GM04503 (cell line): ENCODE data around the gene ENTPD1.
"Not testable (repeated sequence)": the region's sequence is repeated elsewhere in the genome, so short reads cannot be mapped to it uniquely, and the experiment has no call there.

Experiments
- DNase-seq: peaks from one replicate; pipeline ENCODE4 v3.0.0-alpha.2; 2012; ENCODE audit warnings: low read depth

Gene ENTPD1

DNA sequence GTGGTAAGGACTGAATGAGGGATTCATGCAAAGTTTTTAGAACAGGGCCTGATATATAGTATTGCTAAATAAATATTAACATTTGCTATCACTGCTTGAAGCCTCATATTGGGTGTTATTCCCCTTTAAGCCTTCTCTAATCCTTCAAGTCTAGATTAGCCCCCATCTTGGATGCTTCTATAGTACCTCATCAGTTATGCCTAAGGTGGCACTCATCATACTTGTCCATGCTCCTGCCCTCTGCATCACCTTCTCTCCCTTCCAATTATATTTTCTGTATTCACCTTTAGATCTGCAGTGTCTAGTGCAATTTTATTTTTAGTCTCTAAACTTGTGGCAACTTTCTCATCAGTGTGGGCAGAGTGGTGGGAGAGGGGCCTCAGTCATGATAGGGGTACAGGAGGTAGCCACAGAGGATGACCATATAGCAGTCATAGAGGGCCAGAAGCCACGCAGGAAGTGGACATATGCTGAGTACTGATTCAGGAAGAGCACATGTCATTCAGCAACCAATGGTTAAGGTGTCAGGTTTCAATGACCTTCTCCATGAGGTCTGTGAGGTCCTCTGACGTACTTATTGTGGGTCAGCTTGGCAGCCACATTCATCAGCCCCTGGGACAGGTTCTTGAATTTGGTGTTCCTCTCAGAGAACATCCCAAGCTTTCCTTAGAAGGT, 2.5 kb downstream of the ENTPD1 start:
- no peak for DNase-seq

DNA sequence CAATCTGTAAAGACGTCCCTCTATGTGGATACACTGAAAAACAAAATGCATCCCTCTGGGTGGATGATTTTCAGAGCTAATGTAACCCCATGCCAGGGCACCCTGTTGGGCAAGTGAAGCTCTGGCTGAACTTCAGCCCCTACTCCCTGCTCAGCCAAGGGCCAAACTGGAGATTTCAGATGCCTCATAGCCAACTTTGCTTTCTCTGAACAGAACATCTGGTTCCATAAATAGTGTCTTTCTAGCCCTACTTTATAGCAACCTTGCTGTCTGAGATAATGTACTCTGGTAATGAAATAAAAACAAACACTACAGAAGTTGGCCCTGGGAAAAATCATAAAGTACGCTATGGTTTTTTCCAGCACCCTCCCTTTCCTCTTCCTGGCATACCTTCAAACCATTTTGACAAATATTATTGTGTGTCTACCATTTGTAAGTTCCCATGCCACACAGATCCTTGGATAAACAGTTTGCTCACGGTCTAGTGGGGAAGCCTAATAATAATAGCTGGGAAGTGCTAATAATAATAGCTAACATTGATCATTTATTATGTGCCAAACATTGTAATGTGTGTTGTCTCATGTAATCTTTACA, 3.4 kb downstream of the ENTPD1 start:
- no peak for DNase-seq

DNA sequence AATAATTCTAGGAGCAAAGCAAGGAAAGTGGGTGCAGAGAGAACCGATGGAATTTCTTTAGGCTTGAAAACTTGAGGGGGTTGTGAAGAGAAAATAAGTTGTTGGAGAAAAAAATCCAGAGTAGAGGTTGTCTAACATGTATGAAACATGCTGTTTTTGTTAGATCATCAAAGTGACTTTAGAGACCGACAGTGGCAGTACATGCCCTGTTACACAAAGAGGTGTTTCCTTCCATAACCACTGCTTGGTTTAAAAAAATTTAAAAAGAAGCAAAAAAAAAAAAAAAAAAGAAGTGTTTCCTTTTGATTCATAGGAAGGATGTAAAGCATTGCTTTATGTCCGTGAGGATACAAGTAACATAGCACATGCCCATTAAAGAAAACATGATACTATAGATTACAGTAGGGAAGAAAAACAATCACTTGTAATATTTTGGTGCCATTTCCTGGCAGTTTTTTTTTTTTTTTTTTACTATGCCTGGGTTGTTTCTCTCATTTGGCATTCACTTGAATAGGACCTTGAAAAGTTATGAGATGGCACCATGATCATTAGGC, 6.1 kb downstream of the ENTPD1 start:
- DNase-seq = no peak

DNA sequence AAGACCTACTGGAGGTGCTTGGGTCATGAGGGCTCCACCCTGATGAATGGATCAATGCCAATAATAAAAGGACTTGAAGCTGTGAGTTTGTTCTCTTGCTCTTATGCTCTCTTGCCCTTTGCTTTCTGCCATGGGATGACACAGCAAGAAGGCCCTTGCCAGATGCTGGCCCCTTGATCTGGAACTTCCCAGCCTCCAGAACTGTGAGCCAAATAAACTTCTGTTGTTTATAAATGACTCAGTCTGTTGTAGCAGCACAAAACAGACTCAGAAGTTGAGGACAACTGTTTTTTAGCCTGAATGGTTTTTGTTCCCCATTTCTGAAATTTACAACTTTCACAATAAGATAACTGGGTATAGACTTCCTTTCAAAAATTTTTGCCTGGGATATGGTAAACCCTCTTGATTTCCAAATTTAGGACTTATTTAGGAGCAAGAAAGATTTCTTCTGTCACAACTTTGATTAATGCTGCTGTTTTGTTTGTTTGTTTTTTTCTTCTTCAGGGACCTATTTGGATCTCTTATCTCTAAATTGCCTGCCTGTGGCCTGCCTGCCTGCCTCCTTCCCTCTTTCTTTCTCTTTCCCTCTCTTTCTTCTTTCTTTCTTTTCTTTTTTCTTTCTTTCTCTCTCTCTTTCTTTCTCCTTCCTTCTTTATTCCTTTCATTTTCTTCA, 12.1 kb downstream of the ENTPD1 start:
- DNase-seq = no peak

DNA sequence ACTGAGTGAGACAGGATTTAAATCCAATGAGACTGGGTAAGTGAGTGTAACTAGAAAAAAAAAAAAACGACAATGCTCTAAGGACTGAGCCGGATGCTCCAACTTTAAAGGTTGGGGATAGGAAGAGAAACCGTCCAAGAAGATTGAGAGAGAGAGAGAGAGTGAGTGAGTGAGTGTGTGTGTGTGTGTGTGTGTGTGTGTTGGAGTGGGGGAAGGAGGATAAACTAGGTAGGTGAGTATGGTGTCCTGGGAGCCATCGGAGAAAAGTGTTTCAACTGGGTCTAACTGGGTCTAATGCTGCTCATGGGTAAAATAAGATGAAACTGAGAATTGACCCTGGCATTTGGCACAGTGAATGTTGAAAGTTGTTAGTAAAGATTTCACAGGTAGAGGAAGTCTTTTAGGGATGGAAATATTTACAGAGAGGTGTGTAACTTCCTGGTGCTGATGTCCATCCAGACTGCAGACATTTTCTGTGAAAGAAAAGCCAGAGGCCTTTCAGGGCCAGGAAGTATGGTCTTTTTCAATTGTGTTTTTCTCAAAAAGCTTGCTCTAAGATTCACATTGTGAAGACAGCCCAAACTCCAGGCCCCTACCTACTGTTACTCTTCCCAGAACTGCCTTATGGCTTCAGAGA, 14.2 kb downstream of the ENTPD1 start:
- no peak for DNase-seq

DNA sequence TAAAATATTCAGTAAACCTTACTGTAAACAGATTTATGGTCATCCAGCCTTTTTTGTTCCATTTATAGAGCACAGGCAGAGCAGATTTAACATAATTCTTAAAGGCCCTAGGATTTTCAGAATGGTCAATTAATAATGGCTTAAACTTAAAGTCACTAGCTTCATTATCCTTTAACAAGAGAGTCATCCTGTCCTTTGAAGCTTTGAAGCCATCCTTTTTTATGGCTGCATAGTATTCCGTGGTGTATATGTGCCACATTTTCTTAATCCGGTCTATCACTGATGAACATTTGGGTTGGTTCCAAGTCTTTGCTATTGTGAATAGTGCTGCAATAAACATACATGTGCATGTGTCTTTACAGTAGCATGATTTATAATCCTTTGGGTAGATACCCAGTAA, 17.5 kb downstream of the ENTPD1 start:
- DNase-seq = not testable (repeated sequence)

DNA sequence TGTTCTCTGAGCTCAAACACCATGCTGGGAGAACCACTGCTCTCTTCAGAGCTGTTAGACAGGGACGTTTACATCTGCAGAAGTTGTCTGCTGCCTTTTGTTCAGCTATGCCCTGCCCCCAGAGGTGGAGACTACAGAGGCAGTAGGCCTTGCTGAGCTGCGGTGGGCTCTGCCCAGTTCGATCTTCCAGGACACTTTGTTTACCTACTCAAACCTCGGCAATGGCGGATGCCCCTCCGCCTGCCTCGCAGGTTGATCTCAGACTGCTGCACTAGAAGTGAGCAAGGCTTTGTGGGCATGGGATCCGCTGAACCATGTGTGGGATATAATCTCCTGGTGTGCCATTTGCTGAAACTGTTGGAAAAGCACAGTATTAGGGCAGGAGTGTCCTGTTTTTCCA, 21.7 kb downstream of the ENTPD1 start:
- DNase-seq = not testable (repeated sequence)

DNA sequence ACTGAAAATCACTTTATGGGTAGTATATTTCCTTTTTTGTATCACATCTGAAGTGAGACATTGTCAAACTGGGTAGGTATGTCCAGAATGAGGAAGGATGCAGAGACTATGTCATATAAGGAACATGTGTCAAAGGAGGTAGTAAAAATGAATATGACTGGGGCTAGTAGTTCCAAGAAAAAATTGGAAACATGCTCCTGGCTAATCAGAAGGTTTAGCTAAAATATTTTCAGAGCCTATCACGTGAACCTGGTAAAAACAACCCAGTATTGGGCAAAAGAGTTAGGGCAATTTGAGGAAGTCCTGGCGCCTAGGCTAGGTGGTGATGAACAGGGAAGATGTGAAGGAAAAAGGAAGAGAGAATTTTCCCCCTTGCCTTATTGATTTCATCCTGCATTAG, 26.4 kb downstream of the ENTPD1 start:
- DNase-seq = no peak

DNA sequence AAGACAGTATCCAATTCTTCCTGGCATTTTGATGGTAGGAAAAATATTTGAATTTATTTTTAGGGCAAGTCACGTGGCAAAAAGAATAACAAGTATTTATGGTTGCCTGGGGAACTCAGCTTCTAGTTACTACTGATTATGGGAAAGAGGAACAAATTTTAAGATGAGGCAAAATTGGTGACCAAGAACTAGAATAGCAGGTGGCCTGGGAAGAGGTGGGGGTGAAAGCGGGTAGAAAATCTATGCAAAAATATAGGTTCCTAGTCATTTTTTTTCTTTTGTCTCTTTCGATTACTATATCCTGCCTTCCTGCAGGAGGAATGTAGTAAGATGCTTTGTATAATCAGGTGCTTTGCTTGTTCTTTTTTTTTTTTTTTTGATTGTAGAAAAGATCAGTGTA, 27.8 kb downstream of the ENTPD1 start:
- DNase-seq = no peak

DNA sequence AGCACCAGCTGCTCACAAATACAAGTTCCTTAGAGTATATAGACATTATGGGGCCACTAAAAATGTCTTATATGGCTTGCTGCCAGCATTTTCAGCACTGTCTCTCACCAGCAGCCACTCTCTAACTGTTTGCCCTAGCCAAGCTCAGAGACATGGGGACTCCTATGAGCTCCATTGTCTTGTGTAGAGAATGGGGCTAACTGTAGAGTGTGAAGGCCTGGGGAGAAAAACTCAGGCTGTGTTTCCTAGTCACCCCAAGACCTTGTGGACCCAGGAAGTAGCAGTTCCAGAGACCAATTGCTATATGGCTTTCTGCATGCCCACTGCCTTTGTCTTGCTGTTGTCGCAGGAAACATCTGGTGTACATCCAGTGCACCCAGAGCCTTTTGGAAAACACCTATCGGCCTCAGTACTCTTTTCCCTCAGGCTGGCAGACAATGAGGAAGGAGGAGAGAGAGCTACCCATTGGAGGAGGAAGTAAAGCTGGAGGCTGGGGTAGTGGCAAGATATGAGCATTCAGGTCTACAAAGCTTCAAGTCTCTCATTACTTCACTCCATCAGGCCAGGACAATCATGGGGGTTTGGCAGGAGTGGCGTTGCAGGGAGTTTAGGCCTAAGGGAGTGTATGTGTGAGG, 28.4 kb downstream of the ENTPD1 start:
- no peak for DNase-seq

DNA sequence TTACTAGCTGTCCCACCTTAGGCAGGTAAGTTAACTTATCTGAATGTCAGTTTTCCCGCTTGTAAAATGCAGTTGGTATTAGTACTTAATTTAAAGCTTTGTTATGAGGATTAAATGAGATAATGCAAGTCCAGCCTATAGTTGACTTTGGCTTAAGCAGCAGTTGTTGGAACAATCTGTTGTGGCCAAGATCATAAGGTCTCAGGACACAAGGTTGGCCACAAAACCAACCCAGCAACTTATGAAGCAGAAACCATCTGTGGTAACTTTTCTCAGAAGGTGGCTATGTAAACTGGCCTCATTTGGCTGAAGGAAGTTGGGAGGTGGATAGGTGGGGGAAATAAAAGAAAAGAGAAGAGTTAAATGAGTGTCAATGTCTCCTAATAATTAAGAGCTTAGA, 29.4 kb downstream of the ENTPD1 start:
- DNase-seq = no peak

DNA sequence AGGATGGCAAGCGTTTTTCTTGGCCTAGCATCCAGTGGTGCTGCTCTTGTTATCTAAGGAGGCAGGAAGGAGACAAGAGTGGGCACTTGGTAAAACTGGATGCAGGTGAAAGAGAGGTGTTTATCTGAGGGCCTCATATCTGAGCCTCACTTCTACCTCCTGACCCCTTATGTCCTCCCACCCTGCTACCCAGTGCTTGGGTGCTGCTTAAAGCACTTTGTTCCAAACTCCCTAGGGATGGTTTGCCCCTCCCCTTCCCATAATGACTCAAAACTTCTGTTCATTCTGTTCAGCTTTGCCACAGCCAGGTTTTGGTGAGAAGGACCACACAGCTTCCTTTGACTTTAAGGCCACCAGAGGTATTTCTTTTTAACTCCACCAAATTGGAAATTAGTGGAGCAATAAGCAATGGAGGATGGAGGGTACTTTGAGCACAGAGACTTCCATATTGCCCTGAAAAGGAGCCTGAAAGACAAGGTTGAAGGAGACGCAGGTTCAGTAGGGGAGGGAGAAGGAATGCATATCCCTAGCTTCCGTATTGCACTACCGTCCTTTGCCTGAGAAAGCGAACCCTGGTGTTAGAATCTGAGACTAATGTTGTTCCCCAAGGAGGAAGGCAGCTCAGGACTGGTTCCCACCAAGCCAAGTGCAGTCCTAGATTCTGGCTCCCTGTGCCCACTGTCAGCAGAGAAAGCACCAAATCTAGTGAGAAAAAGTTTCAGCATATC, 30.1 kb downstream of the ENTPD1 start:
- no peak for DNase-seq

DNA sequence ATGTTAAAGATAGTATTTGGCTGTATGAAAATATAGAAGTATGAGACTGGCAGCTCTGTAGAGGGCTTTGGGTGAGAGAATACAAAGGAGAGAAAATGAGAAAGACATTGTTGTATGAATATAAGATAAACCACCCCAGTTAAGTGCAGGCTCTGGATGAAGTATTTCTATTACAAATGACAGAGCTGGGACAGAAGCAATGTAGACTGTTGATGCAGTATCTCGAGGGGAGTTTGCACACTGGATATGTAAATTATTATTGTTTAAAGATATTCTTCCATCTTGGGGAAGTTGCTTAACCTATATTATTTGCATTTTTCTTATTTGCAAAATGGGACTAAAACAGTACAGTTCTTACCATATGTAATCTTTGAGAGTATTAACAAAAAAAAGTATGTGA, 31.5 kb downstream of the ENTPD1 start:
- DNase-seq = no peak

DNA sequence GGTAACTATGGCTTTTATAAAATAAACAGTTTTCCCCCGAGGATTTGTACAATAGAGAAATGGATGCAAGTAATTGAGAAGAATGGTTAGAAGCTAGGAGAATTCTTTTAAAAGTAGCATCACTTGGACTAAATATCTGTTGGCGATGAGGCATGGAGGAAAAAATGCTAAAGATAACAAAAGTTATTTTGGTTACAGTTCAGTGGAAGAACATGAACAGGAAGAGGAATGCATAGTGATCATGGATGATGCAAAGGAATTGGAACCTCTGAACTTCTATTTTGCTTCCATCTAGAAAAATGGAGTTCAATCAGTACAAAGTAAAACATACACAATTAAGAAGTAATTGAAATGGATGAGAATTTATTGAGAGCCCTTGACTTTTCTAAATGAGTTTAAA, 32.9 kb downstream of the ENTPD1 start:
- peak; percentile 28 for DNase-seq

DNA sequence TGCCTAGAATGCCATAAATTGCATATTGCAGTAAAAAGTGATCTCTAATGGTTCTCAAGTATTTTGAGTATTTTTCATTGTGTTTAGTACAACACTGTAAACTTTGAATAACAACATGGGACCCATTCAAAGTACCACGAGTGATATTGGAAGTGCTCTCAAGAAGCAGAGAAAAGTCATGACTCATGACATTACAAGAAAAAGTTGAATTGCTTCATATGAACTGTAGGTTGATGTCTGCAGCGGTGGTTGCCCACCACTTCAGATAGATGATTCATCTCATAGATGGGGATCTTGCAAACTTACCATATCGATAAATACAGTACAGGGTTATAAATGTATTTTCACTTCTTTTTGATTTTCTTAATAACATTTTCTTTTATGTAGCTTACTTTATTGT, 33.9 kb downstream of the ENTPD1 start:
- no peak for DNase-seq

DNA sequence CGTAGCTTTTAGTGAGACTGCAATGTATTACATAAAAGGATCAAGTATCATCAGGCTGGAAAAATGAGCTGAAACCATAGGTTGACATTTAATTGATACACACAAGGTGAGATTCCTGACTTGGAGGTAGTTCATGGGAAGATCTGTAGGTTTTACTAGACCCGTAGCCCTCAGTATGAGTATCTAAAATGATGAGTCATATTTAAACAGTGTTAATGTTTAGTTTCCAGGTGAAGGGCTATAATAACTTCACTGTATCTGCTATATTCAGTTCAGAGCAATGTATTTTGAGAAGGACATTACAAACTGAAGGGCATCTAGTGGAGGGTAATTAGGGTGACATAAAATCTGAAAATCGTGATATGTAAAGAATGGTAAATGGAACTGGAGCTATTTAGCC, 35.0 kb downstream of the ENTPD1 start:
- DNase-seq = no peak

DNA sequence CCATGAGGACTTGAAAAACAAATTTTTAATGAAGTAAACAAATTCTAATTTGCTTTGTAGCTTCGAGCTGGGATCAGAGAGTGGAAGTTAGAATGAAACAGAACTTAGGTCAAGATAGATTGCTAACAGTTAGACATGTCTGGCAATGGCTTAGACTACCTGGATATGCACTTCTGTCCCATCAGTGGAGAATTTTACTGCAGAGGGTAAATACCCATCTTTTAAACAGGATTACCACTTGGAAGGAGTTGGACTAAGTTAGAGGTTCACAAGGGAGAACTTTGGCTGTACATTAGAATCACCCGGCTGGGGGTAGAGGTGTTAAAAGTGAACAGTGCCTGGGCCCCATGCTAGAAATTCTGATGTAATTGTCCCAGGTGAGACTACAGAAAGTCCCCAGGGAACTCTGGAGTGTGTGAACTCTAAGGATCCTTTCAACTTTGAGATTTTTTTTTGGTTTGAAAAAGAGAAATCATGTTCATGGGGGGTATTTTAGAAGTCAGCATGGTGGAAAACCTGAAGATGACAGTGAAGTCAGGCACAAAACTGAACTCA, 35.5 kb downstream of the ENTPD1 start:
- no peak for DNase-seq

DNA sequence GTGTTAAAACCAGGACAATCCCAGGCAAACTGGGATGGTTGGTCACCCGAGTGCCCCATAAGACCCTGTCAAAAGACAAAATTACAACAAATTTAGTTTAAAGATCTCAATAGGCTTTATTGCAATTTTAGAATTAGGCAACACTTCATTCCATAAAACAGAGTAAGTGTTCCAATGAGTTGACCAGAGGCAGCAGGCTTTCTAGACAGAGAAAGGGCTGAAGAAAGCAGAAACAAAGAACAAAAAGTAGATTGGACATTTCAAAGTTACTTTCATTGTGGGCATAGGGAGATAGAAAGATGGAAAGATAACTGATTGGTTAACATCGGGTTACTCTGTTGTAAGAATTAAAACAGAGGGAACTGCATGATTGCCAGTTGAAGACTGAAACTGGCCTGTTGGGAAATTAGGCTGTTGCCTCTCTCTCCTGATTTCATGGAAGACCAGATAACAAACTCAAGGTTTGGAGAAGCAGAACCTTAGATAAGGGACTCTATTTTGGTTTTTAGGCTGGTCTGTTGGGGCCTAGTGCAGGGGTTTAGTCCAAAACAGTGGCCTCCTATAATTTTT, 36.3 kb downstream of the ENTPD1 start:
- DNase-seq = no peak

DNA sequence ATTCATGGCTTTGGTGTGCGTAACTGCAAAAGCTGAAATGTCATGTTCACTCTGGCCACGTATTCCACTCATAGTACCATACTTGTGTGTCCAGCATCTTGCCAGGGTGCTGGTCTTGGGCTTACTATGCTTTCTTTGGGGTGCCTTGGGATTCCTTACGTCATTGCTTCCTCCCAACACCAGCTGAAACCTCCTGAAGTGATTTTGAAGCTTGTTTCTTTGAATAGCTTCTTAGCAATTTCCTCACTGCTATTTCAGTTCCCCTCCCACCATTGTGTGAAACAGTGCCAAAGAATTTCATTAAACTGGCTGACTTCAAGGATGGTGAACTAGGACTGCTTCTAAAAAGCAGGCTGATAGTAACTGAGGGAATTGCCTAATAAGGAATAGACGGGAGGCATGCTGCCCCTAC, 36.9 kb downstream of the ENTPD1 start:
- peak; percentile 25 for DNase-seq

DNA sequence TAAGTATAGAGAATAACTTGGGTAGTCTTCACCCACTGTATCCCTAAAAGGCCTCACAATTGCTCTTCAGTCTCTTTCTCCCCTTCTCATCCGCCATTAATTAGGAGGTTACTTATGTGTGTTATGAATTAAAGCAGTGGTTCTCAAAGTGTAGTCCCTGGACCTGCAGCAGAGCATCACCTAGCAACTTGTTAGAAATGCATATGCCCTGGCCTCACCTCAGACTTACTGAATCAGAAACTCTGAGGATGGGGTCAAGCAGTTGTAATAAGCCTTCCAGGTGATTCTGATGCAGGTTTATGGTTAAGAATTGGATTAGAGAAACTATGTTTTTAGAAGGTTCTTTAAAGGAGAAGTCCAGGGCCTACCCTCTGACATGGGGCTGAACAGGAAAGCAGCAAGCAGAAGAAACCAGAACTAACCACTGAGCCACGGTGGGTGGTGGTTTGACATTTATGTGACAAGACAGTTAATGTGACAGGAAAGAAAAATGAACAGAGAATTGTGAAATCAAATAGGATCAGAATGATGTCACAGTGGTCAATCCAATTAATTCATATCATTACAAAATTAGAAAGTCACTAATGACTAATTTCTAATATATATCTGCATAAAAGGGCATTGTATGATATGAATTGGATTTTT, 37.6 kb downstream of the ENTPD1 start:
- DNase-seq = no peak

DNA sequence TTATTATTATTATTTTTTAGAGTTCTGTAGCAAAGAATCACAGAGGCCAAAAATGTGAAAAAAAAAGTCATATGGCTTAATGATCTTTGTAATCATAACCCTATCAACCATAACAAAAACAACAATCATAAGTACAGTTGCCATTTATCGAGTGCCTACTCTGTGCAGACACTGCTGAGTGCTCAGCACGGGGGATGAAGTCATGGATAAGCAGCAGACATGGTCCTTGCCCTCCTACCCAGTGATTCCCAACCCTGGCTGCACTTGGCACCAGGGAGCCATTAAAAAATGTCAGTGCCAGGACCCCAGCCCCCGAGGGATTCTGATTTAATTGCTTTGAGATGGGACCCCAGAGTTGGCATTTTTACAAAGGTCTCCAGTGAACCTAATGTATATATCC, 38.2 kb downstream of the ENTPD1 start:
- no peak for DNase-seq
